HepG2 (cell line): ENCODE measurements around the gene PSME3IP1. TPM values are rescaled to one million over a fixed set of nuclear protein-coding genes. Genes with fewer than 3 reads are reported as not detected.

Experiments used
- KDM4B ChIP-seq: sonication (generic); formaldehyde crosslinking; IDR thresholded peaks from 2 replicates; pipeline ENCODE4 v1.4.0; 2020; ENCODE audit warnings: missing genetic modification reagents
- KLF16 ChIP-seq, 2 experiments: sonication (generic) in 1 of 2; formaldehyde crosslinking in 1 of 2; IDR thresholded peaks; 2 replicates each; pipeline versions ENCODE4 v1.6.1 to v1.8.0; 2016 to 2023; ENCODE audit warnings: missing genetic modification reagents in 2 of 2, missing compliant biosample characterization in 1 of 2
- MED13 ChIP-seq: sonication (generic); formaldehyde crosslinking; IDR thresholded peaks from 2 replicates; pipeline ENCODE4 v1.5.0; 2020; ENCODE audit warnings: missing genetic modification reagents
- MTA1 ChIP-seq: sonication (generic); formaldehyde crosslinking; IDR thresholded peaks from 2 replicates; pipeline ENCODE4 v1.4.0; 2020; ENCODE audit warnings: missing genetic modification reagents, mild to moderate bottlenecking, borderline replicate concordance
- SRSF1 ChIP-seq: fragments of 200-400 bp; formaldehyde crosslinking; optimal IDR thresholded peaks from 2 replicates; pipeline ENCODE3; 2017; ENCODE audit warnings: mild to moderate bottlenecking, low read depth, low read length, moderate library complexity
- SRSF4 ChIP-seq: fragments of 200-400 bp; formaldehyde crosslinking; IDR thresholded peaks from one replicate; pipeline ENCODE4 v1.6.1; 2018; ENCODE audit warnings: mild to moderate bottlenecking, low read depth, low read length, moderate library complexity; ENCODE audit not compliant: poor library complexity, severe bottlenecking
- ZFP36 ChIP-seq: fragments of 150-350 bp; IDR thresholded peaks from 2 replicates; pipeline ENCODE4 v1.6.1; 2018; ENCODE audit warnings: borderline replicate concordance, low read length, low read depth; ENCODE audit not compliant: partially characterized antibody
- ZFY ChIP-seq: sonication (generic); formaldehyde crosslinking; IDR thresholded peaks from 2 replicates; pipeline ENCODE4 v1.4.0; 2020; ENCODE audit warnings: missing genetic modification reagents
- ZNF3 ChIP-seq: IDR thresholded peaks from 2 replicates; pipeline ENCODE4 v1.7.0; 2017; ENCODE audit warnings: inconsistent platforms
- ZNF34 ChIP-seq: sonication (generic); formaldehyde crosslinking; IDR thresholded peaks from 2 replicates; pipeline ENCODE4 v1.4.0; 2020; ENCODE audit warnings: mild to moderate bottlenecking, missing genetic modification reagents, borderline replicate concordance
- polyA plus RNA-seq, 8 experiments: library from polyadenylated mRNA; depleted of rRNA in 3 of 8; stranded (reverse) in 7 of 8; unstranded in 1 of 8; fragments of >200 nt; fragmentation: Illumina TruSeq in 4 of 8; extraction: Trizol in 4 of 8; gene quantifications; 2 replicates each; pipeline versions ENCODE4 v1.2.1 to v1.2.3, GENCODE V29; 2011 to 2016; ENCODE audit warnings: low read depth in 4 of 8, missing spikeins in 1 of 8, mixed read lengths in 1 of 8; ENCODE audit not compliant: insufficient read depth in 1 of 8
- total RNA-seq, 5 experiments: library from RNA; depleted of rRNA; stranded (reverse); fragments of >200 nt; fragmentation: Illumina TruSeq; extraction: Trizol; gene quantifications; 2 replicates each; pipeline ENCODE4 v1.2.3, GENCODE V29; 2016; ENCODE audit warnings: low read depth in 1 of 5
- TF ChIP-seq, protein P1 (sequence below): sonication (generic); formaldehyde crosslinking; IDR thresholded peaks from 2 replicates; pipeline ENCODE4 v1.4.0; 2020; ENCODE audit warnings: missing genetic modification reagents
- TF ChIP-seq, protein P2 (sequence below): sonication (generic); formaldehyde crosslinking; IDR thresholded peaks from 2 replicates; pipeline ENCODE4 v1.8.0; 2022; ENCODE audit warnings: missing genetic modification reagents, mild to moderate bottlenecking, inconsistent platforms, borderline replicate concordance
- TF ChIP-seq, protein P3 (sequence below): sonication (generic); formaldehyde crosslinking; IDR thresholded peaks from 2 replicates; pipeline ENCODE4 v1.4.0; 2020; ENCODE audit warnings: missing genetic modification reagents, mild to moderate bottlenecking, borderline replicate concordance
- TF ChIP-seq, protein P4 (sequence below): sonication (generic); formaldehyde crosslinking; IDR thresholded peaks from 2 replicates; pipeline ENCODE4 v1.5.0; 2020; ENCODE audit warnings: mild to moderate bottlenecking, missing genetic modification reagents

Gene PSME3IP1
- total and polyA plus RNA-seq, 2 of the 13 experiments (the other 11 are each of a cell fraction or from before 2014, with no cell fraction given): 90.8 to 99.8 TPM

DNA sequence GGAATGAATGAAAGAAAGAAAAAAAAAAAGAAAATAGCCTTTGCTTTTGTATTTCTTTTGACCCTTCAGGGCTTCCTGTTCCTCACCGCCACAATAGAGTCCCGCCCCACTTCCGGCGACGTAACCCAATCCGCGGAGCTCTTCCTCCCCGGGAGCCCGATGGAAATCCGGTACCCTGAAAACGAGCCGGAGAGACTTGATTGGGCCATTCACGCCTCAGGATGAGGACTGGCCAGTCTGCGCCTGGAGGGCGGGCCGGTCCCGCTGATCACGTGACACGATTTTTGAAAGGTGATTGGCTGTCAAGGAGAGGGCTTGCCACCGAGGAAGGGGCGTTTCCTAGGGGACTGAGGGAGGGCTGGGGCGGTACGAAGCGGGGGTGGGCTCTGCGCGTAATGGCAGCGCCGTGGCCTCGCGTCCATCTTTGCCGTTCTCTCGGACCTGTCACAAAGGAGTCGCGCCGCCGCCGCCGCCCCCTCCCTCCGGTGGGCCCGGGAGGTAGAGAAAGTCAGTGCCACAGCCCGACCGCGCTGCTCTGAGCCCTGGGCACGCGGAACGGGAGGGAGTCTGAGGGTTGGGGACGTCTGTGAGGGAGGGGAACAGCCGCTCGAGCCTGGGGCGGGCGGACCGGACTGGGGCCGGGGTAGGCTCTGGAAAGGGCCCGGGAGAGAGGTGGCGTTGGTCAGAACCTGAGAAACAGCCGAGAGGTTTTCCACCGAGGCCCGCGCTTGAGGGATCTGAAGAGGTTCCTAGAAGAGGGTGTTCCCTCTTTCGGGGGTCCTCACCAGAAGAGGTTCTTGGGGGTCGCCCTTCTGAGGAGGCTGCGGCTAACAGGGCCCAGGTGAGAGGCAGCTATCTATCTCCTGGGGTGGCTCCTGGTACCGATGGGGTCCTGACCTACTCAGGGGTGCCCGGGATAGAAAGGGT is at the start of gene PSME3IP1, which contains the start of gene RSPRY1 (continued):
- TF ChIP-seq, protein P1, sequence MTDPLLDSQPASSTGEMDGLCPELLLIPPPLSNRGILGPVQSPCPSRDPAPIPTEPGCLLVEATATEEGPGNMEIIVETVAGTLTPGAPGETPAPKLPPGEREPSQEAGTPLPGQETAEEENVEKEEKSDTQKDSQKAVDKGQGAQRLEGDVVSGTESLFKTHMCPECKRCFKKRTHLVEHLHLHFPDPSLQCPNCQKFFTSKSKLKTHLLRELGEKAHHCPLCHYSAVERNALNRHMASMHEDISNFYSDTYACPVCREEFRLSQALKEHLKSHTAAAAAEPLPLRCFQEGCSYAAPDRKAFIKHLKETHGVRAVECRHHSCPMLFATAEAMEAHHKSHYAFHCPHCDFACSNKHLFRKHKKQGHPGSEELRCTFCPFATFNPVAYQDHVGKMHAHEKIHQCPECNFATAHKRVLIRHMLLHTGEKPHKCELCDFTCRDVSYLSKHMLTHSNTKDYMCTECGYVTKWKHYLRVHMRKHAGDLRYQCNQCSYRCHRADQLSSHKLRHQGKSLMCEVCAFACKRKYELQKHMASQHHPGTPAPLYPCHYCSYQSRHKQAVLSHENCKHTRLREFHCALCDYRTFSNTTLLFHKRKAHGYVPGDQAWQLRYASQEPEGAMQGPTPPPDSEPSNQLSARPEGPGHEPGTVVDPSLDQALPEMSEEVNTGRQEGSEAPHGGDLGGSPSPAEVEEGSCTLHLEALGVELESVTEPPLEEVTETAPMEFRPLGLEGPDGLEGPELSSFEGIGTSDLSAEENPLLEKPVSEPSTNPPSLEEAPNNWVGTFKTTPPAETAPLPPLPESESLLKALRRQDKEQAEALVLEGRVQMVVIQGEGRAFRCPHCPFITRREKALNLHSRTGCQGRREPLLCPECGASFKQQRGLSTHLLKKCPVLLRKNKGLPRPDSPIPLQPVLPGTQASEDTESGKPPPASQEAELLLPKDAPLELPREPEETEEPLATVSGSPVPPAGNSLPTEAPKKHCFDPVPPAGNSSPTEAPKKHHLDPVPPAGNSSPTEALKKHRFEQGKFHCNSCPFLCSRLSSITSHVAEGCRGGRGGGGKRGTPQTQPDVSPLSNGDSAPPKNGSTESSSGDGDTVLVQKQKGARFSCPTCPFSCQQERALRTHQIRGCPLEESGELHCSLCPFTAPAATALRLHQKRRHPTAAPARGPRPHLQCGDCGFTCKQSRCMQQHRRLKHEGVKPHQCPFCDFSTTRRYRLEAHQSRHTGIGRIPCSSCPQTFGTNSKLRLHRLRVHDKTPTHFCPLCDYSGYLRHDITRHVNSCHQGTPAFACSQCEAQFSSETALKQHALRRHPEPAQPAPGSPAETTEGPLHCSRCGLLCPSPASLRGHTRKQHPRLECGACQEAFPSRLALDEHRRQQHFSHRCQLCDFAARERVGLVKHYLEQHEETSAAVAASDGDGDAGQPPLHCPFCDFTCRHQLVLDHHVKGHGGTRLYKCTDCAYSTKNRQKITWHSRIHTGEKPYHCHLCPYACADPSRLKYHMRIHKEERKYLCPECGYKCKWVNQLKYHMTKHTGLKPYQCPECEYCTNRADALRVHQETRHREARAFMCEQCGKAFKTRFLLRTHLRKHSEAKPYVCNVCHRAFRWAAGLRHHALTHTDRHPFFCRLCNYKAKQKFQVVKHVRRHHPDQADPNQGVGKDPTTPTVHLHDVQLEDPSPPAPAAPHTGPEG: no peak; the same call in none of the 2 replicates
- TF ChIP-seq ZNF3 (CRISPR knock-in tag): no peak
- TF ChIP-seq ZFY (CRISPR knock-in tag): peak; percentile 63
- TF ChIP-seq, protein P2, sequence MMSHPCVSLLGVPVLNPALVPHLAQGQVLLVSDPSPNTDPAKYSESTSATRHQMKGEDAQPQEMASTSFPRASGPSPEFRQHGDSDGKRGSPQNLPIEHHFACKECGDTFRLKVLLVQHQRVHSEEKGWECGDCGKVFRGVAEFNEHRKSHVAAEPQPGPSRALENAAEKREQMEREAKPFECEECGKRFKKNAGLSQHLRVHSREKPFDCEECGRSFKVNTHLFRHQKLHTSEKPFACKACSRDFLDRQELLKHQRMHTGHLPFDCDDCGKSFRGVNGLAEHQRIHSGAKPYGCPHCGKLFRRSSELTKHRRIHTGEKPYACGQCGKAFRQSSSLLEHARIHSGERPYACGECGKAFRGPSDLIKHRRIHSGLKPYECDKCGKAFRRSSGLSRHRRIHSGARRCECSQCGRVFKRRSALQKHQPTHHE (CRISPR knock-in tag): no peak
- TF ChIP-seq, protein P3, sequence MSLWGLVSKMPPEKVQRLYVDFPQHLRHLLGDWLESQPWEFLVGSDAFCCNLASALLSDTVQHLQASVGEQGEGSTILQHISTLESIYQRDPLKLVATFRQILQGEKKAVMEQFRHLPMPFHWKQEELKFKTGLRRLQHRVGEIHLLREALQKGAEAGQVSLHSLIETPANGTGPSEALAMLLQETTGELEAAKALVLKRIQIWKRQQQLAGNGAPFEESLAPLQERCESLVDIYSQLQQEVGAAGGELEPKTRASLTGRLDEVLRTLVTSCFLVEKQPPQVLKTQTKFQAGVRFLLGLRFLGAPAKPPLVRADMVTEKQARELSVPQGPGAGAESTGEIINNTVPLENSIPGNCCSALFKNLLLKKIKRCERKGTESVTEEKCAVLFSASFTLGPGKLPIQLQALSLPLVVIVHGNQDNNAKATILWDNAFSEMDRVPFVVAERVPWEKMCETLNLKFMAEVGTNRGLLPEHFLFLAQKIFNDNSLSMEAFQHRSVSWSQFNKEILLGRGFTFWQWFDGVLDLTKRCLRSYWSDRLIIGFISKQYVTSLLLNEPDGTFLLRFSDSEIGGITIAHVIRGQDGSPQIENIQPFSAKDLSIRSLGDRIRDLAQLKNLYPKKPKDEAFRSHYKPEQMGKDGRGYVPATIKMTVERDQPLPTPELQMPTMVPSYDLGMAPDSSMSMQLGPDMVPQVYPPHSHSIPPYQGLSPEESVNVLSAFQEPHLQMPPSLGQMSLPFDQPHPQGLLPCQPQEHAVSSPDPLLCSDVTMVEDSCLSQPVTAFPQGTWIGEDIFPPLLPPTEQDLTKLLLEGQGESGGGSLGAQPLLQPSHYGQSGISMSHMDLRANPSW (CRISPR knock-in tag): no peak
- TF ChIP-seq SRSF4: no peak
- TF ChIP-seq SRSF1: peak; percentile 98
- no peak for TF ChIP-seq KDM4B (CRISPR knock-in tag)
- no peak for TF ChIP-seq MED13 (CRISPR knock-in tag)
- no peak for TF ChIP-seq ZFP36
- peak; percentile 60; the same call in 1 of the 2 replicates for TF ChIP-seq MTA1 (CRISPR knock-in tag)
- TF ChIP-seq ZNF34: no peak
- TF ChIP-seq, protein P4, sequence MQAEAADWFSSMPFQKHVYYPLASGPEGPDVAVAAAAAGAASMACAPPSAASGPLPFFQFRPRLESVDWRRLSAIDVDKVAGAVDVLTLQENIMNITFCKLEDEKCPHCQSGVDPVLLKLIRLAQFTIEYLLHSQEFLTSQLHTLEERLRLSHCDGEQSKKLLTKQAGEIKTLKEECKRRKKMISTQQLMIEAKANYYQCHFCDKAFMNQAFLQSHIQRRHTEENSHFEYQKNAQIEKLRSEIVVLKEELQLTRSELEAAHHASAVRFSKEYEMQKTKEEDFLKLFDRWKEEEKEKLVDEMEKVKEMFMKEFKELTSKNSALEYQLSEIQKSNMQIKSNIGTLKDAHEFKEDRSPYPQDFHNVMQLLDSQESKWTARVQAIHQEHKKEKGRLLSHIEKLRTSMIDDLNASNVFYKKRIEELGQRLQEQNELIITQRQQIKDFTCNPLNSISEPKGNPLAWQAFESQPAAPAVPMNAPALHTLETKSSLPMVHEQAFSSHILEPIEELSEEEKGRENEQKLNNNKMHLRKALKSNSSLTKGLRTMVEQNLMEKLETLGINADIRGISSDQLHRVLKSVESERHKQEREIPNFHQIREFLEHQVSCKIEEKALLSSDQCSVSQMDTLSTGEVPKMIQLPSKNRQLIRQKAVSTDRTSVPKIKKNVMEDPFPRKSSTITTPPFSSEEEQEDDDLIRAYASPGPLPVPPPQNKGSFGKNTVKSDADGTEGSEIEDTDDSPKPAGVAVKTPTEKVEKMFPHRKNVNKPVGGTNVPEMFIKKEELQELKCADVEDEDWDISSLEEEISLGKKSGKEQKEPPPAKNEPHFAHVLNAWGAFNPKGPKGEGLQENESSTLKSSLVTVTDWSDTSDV: peak; percentile 94
- peak in 1 of 2 experiments; percentile 70; a peak in 2 of 4 replicates for TF ChIP-seq KLF16 (CRISPR knock-in tag; IDR thresholded peaks at IDR 0.05)
